Measurements from ENCODE around the gene KIAA0232.

DNA sequence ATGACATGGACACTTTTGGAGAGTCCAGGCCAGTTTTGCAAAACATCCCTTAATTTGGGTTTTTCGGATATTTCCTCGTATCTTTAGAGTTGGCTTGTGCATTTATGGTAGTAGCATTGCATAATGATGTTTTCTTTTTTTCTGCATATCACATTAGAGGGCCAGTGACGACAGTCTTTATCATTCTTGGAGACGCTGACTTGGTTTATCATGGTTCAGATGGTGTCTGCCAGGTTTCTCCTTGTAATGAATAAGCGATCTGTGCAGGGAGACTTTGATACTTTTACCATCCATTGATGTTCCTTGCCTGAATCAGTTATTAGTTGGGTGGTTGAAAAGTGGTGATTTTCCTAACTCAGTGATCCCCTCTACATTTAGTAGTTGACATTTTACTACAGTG lies 46.6 kb downstream of the KIAA0232 start:
- TF ChIP-seq, protein P1, sequence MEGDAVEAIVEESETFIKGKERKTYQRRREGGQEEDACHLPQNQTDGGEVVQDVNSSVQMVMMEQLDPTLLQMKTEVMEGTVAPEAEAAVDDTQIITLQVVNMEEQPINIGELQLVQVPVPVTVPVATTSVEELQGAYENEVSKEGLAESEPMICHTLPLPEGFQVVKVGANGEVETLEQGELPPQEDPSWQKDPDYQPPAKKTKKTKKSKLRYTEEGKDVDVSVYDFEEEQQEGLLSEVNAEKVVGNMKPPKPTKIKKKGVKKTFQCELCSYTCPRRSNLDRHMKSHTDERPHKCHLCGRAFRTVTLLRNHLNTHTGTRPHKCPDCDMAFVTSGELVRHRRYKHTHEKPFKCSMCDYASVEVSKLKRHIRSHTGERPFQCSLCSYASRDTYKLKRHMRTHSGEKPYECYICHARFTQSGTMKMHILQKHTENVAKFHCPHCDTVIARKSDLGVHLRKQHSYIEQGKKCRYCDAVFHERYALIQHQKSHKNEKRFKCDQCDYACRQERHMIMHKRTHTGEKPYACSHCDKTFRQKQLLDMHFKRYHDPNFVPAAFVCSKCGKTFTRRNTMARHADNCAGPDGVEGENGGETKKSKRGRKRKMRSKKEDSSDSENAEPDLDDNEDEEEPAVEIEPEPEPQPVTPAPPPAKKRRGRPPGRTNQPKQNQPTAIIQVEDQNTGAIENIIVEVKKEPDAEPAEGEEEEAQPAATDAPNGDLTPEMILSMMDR (IDR thresholded peaks at IDR 0.05): no peak
- TF ChIP-seq POLR2A (IDR thresholded peaks at IDR 0.05) (no peak), POLR2AphosphoS5 (IDR thresholded peaks at IDR 0.05) (no peak), EP300 (IDR thresholded peaks at IDR 0.05) (no peak)

Measured in suprapubic skin (tissue), 4 donors.